WERI-Rb-1 (cell line): Measurements from ENCODE around the gene CDKN1C.

Experiments used
- DNase-seq: peaks from one replicate; pipeline ENCODE4 v3.0.0-alpha.2; 2020
- H3K27ac ChIP-seq: fragments of 250-450 bp; sonication (Bioruptor Pico); 2 replicates; pipeline ENCODE4 v1.5.1; 2020; ENCODE audit warnings: mild to moderate bottlenecking, moderate library complexity
- H3K27me3 ChIP-seq: fragments of 250-450 bp; sonication (Bioruptor Pico); 2 replicates; pipeline ENCODE4 v1.5.1; 2021; ENCODE audit warnings: mild to moderate bottlenecking, low read depth, moderate library complexity; ENCODE audit not compliant: insufficient read depth, severe bottlenecking
- H3K36me3 ChIP-seq: fragments of 250-450 bp; sonication (Bioruptor Pico); 2 replicates; pipeline ENCODE4 v1.5.1; 2020; ENCODE audit warnings: mild to moderate bottlenecking, moderate library complexity
- H3K4me3 ChIP-seq: 2 replicates; pipeline ENCODE4 v1.5.1; 2011; ENCODE audit warnings: low read depth, mild to moderate bottlenecking, control low read depth, low read length
- H3K9me3 ChIP-seq: fragments of 250-450 bp; sonication (Bioruptor Pico); 2 replicates; pipeline ENCODE4 v1.5.1; 2021; ENCODE audit warnings: mild to moderate bottlenecking, moderate library complexity; ENCODE audit not compliant: severe bottlenecking
- CTCF ChIP-seq: IDR thresholded peaks from 2 replicates; pipeline ENCODE4 v1.5.1; 2011; ENCODE audit warnings: low read depth, mild to moderate bottlenecking, control low read depth, inconsistent platforms, low read length

Gene CDKN1C

GRCh38 chr11:2920343-2920742, 34.8 kb upstream of the CDKN1C start:
- no peak overlapping the region for H3K27ac ChIP-seq
- H3K4me3 ChIP-seq = no peak overlapping the region

GRCh38 chr11:2919837-2920236, 34.3 kb upstream of the CDKN1C start:
- Histone ChIP-seq H3K27ac (no peak overlapping the region), H3K27me3 (no peaks in the 10 kb centered on the region), H3K9me3 (no peaks in the 10 kb centered on the region), H3K36me3 (no peaks in the 10 kb centered on the region), H3K4me3 (no peak overlapping the region)
- DNase-seq = no peak
- TF ChIP-seq CTCF = no peak

More at GRCh38 chr11:2920343-2920742, 34.8 kb upstream of the CDKN1C start:
- no peaks in the 10 kb centered on the region for H3K27me3 ChIP-seq
- no peak for DNase-seq
- TF ChIP-seq CTCF = no peak
- H3K36me3 ChIP-seq = no peaks in the 10 kb centered on the region
- no peaks in the 10 kb centered on the region for H3K9me3 ChIP-seq

GRCh38 chr11:2919188-2919587, 33.6 kb upstream of the CDKN1C start:
- Histone ChIP-seq H3K9me3 (no peaks in the 10 kb centered on the region), H3K27ac (no peak overlapping the region), H3K4me3 (no peak overlapping the region), H3K36me3 (no peaks in the 10 kb centered on the region), H3K27me3 (no peaks in the 10 kb centered on the region)
- no peak for TF ChIP-seq CTCF
- DNase-seq = no peak

- no peak for DNase-seq
- Histone ChIP-seq H3K4me3 (no peak overlapping the region), H3K27me3 (no peaks in the 10 kb centered on the region), H3K27ac (no peak overlapping the region), H3K9me3 (no peaks in the 10 kb centered on the region), H3K36me3 (no peaks in the 10 kb centered on the region)
- no peak for TF ChIP-seq CTCF
These were observed 32.4 kb upstream of the CDKN1C start for GRCh38 chr11:2917842-2918490.

GRCh38 chr11:2916892-2917645, 31.5 kb upstream of the CDKN1C start:
- Histone ChIP-seq H3K27me3 (no peaks in the 10 kb centered on the region), H3K9me3 (no peaks in the 10 kb centered on the region), H3K36me3 (no peaks in the 10 kb centered on the region), H3K4me3 (no peak overlapping the region), H3K27ac (no peak overlapping the region)
- DNase-seq = no peak
- no peak for TF ChIP-seq CTCF
